Right lobe of liver (tissue), 6 donors: Measurements from ENCODE around the gene MYO16. TPM values are rescaled to one million over a fixed set of nuclear protein-coding genes. Genes with fewer than 3 reads are reported as not detected.

ENCODE experiments used
- ATAC-seq, 4 donors: fragments of 200-7000 bp; cut with Tn5 transposase; one replicate each; pipeline ENCODE4 v1.9.1; 2020; ENCODE audit warnings: mild to moderate bottlenecking in 4 of 4, moderate library complexity in 4 of 4
- DNase-seq, 3 donors: peaks; one replicate each; pipeline ENCODE4 v3.0.0-alpha.2; 2020
- H3K27ac ChIP-seq, 3 donors: fragments of 200-600 bp; one replicate each; pipeline ENCODE4 v1.8.0; 2022
- H3K27me3 ChIP-seq, 2 donors: fragments of 200-600 bp; one replicate each; pipeline ENCODE4 v1.8.0; 2022
- H3K36me3 ChIP-seq, 4 donors: fragments of 200-600 bp; sonication (generic) in 1 of 4; one replicate each; pipeline versions ENCODE4 v1.5.1 to v1.8.0; 2017 to 2022; ENCODE audit warnings: control low read depth in 1 of 4
- H3K4me1 ChIP-seq, 4 donors: fragments of 200-600 bp; sonication (generic) in 1 of 4; one replicate each; pipeline versions ENCODE4 v1.5.1 to v1.8.0; 2017 to 2022; ENCODE audit warnings: control low read depth in 1 of 4
- H3K4me3 ChIP-seq, 3 donors: fragments of 200-600 bp; one replicate each; pipeline ENCODE4 v1.8.0; 2022
- H3K9me3 ChIP-seq, 4 donors: fragments of 200-600 bp; sonication (generic) in 1 of 4; one replicate each; pipeline versions ENCODE4 v1.5.1 to v1.8.0; 2017 to 2022; ENCODE audit warnings: control low read depth in 1 of 4
- CTCF ChIP-seq, 4 donors: fragments of 200-600 bp in 3 of 4; fragments of 450-650 bp in 1 of 4; IDR thresholded peaks; one replicate each; pipeline versions ENCODE4 v1.5.1 to v1.8.0; 2016 to 2022; ENCODE audit warnings: antibody characterized with exemption in 4 of 4, mild to moderate bottlenecking in 2 of 4
- POLR2A ChIP-seq: fragments of 450-650 bp; IDR thresholded peaks from one replicate; pipeline ENCODE4 v1.6.1; 2017; ENCODE audit warnings: antibody characterized with exemption, mild to moderate bottlenecking
- WGBS: methylation state at CpG from one replicate; pipeline ENCODE4 v1.1.6; 2018; ENCODE audit warnings: low coverage, low lambda C conversion rate; ENCODE audit not compliant: insufficient coverage; ENCODE audit errors: missing lambda C conversion rate; 5-methylcytosine and 5-hydroxymethylcytosine counted together
- intact Hi-C, 2 donors: fragments of 100-400 bp; cut with DNase I; formaldehyde crosslinking; loops; one replicate each; pipeline versions ENCODE4 v1.11.2 to v1.14.1; 2022
- total RNA-seq, 6 experiments: library from RNA; depleted of rRNA in 2 of 6; stranded (reverse); fragments of >200 nt in 2 of 6; fragmentation: NEBNext Ultra II Directional in 3 of 6; extraction: Animal tissue kit (Norgen Biotek cat#: 25700) in 3 of 6; gene quantifications; one replicate each; pipeline versions ENCODE4 v1.1.0 to v1.2.4, GENCODE V29; 2016 to 2023
- donor health status: DM: no; HTN: yes; CAD: no.
- donor health status: DM: no; HTN: no; CAD: no.
- donor health status: DM: no; HTN: no; CAD: no.
- donor health status: DM: no; HTN: yes; CAD: no.
- donor health status: DM: no; HTN: yes; CAD: no.

The MYO16 gene
- total RNA-seq, 6 experiments from 2014 or later: 0.43 to 2.7 (median 0.93) TPM

DNA sequence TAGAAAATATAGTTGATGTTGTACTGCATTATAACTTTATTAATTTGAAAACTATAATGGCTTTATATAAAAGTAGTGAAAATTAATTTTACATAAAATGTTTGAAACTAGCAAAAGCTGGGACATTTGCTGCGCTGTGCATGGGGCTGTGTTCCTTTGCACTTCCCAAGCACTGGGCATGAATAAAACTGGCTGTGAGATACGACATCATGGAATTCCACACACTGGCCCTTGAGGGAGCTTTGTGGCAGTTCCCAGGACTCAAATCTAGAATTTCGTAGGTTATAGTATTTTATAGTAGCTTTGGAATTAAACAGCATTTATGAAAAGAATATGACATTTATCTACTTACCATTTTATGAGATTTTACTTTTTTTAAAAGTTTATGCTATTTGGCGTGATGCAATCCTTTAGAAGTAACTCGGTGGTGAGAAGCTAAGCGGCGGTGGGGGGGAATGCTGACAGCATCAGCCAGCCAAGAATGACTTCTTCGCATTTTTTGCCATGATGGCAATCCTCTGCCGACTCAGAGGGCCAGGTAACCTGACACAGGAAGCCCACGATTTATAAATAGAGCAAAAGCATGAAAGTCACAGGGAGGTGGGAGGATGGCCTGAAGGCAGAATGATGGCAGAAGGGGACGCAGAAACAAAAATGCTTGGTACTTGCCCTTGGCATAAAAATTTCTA, 553.5 kb downstream of the MYO16 start:
- intact Hi-C loops: no loop called here
- no peaks in the 10 kb centered on the region for H3K9me3 ChIP-seq
- TF ChIP-seq POLR2A: no peak
- no peak for TF ChIP-seq CTCF (IDR thresholded peaks at IDR 0.05)
- WGBS: 74% methylated on average over 11 of the region's 11 CpGs
- ATAC-seq: no peak
- no peaks in the 10 kb centered on the region for H3K27me3 ChIP-seq
- H3K4me1 ChIP-seq: no peaks in the 10 kb centered on the region
- H3K4me3 ChIP-seq: no peak overlapping the region
- DNase-seq: no peak
- H3K36me3 ChIP-seq: no peaks in the 10 kb centered on the region
- H3K27ac ChIP-seq: no peak overlapping the region

DNA sequence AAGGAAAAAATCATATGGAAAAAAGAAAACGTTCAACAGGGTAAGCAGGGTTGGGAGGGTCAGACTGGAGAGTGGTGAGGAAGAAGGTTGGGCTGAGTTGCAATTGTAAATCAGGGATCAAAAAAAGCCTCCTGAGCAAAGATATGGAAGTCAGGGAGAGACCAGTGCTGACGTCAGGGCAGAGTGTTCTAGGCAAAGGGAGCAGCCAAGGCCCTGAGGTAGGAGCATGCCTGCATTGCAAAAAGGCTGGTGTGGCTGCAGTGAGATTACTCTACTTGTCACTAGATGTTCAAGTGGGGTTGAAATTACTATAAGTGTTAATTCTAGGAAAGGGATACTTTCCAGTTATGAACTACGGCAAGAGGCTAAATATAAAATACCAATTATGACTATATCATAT, 562.0 kb downstream of the MYO16 start:
- Histone ChIP-seq H3K4me3 (no peak overlapping the region), H3K9me3 (no peaks in the 10 kb centered on the region), H3K27ac (no peak overlapping the region), H3K36me3 (no peaks in the 10 kb centered on the region), H3K27me3 (no peaks in the 10 kb centered on the region), H3K4me1 (no peaks in the 10 kb centered on the region)
- TF ChIP-seq POLR2A (no peak), CTCF (IDR thresholded peaks at IDR 0.05) (no peak)
- ATAC-seq: no peak
- WGBS: 45% methylated on average over 3 of the region's 3 CpGs
- intact Hi-C loops: no loop called here
- no peak for DNase-seq

- DNase-seq (no peak), ATAC-seq (no peak)
- no peak overlapping the region for H3K27ac ChIP-seq
- no peaks in the 10 kb centered on the region for H3K9me3 ChIP-seq
- H3K36me3 ChIP-seq: no peaks in the 10 kb centered on the region
- intact Hi-C loops: no loop called here
- H3K4me3 ChIP-seq: no peak overlapping the region
- no peaks in the 10 kb centered on the region for H3K4me1 ChIP-seq
- no peaks in the 10 kb centered on the region for H3K27me3 ChIP-seq
- TF ChIP-seq POLR2A (no peak), CTCF (IDR thresholded peaks at IDR 0.05) (no peak)
These were observed 562.9 kb downstream of the MYO16 start for GRCh38 chr13:109192306-109192705.

GRCh38 chr13:109196948-109197347, 567.5 kb downstream of the MYO16 start:
- Histone ChIP-seq H3K4me1 (no peaks in the 10 kb centered on the region), H3K27ac (no peak overlapping the region), H3K27me3 (no peaks in the 10 kb centered on the region), H3K4me3 (no peak overlapping the region), H3K36me3 (no peaks in the 10 kb centered on the region), H3K9me3 (no peaks in the 10 kb centered on the region)
- intact Hi-C loops: no loop called here
- WGBS: 80% methylated on average over 9 of the region's 9 CpGs
- ATAC-seq (no peak), DNase-seq (no peak)
- no peak for TF ChIP-seq CTCF (IDR thresholded peaks at IDR 0.05)
- no peak for TF ChIP-seq POLR2A

DNA sequence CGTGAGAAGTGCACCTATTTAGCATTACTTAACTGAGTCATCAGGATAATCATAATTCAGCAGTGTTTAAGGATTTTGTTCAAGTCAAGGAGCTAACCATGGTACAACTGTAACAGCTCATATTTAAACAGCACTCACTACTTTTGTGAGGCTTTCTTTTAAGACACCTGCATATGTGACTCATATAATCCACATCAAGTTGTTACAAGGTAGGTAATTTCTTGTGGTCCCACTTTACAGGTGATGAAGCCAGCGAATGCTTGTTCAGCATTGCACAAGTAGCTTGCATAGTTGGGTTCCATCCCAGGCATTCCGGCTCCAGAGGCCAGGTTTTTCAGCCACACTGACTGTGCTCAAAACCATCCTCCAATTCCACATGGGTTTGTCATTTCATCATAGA, 569.2 kb downstream of the MYO16 start:
- ATAC-seq (no peak), DNase-seq (no peak)
- no peak overlapping the region for H3K4me3 ChIP-seq
- intact Hi-C loops: no loop called here
- H3K27ac ChIP-seq: no peak overlapping the region
- 56% methylated on average over 1 of the region's 3 CpGs for WGBS
- H3K4me1 ChIP-seq: no peaks in the 10 kb centered on the region
- no peaks in the 10 kb centered on the region for H3K27me3 ChIP-seq
- H3K36me3 ChIP-seq: no peaks in the 10 kb centered on the region
- TF ChIP-seq POLR2A: no peak
- TF ChIP-seq CTCF (IDR thresholded peaks at IDR 0.05): no peak
- H3K9me3 ChIP-seq: no peaks in the 10 kb centered on the region
